GM18519 (cell line): Measurements from ENCODE around the gene DAB2.

ENCODE experiments used
- ATAC-seq: cut with Tn5 transposase; IDR thresholded peaks from one replicate; pipeline ENCODE4 v1.9.1; 2021; ENCODE audit warnings: mild to moderate bottlenecking, moderate library complexity; ENCODE audit not compliant: unreplicated experiment, low FRiP score

The DAB2 gene

GRCh38 chr5:39424736-39425637, at the start of gene DAB2:
Gene DAB2, minus strand, starts transcription at chr5:39424980. Its CDS starts 30,660 bp downstream, at chr5:39394320.
- ATAC-seq, result no peak

- ATAC-seq, result no peak
Observed at GRCh38 chr5:39473156-39473775, 48.5 kb upstream of the DAB2 start.

GRCh38 chr5:39471836-39472508, 47.2 kb upstream of the DAB2 start:
- ATAC-seq, result no peak

GRCh38 chr5:39470811-39471210, 46.0 kb upstream of the DAB2 start:
- ATAC-seq, result no peak

- no peak for ATAC-seq
Observed at GRCh38 chr5:39469777-39470415, 45.1 kb upstream of the DAB2 start.

- ATAC-seq, result no peak
Observed at GRCh38 chr5:39469176-39469575, 44.4 kb upstream of the DAB2 start.

- no peak for ATAC-seq
Observed at GRCh38 chr5:39466846-39467245, 42.1 kb upstream of the DAB2 start.

- ATAC-seq, result no peak
Observed at GRCh38 chr5:39465843-39466242, 41.1 kb upstream of the DAB2 start.

GRCh38 chr5:39465097-39465496, 40.3 kb upstream of the DAB2 start:
- ATAC-seq, result no peak

- ATAC-seq, result no peak
Observed at GRCh38 chr5:39464088-39464487, 39.3 kb upstream of the DAB2 start.

- no peak for ATAC-seq
Observed at GRCh38 chr5:39462211-39462610, 37.4 kb upstream of the DAB2 start.

GRCh38 chr5:39461007-39461682, 36.4 kb upstream of the DAB2 start:
- ATAC-seq, result no peak

- ATAC-seq, result no peak
Observed at GRCh38 chr5:39459907-39460306, 35.1 kb upstream of the DAB2 start.

- ATAC-seq, result no peak
Observed at GRCh38 chr5:39459071-39459470, 34.3 kb upstream of the DAB2 start.

- no peak for ATAC-seq
Observed at GRCh38 chr5:39455645-39456044, 30.9 kb upstream of the DAB2 start.

GRCh38 chr5:39453606-39454005, 28.8 kb upstream of the DAB2 start:
- no peak for ATAC-seq

- ATAC-seq, result no peak
Observed at GRCh38 chr5:39452846-39453245, 28.1 kb upstream of the DAB2 start.

- ATAC-seq, result no peak
Observed at GRCh38 chr5:39451276-39451941, 26.6 kb upstream of the DAB2 start.

GRCh38 chr5:39450487-39450886, 25.7 kb upstream of the DAB2 start:
- ATAC-seq, result no peak

GRCh38 chr5:39449591-39449990, 24.8 kb upstream of the DAB2 start:
- no peak for ATAC-seq
